H9 (cell line): ENCODE data around the gene SLC39A1. TPM values are rescaled to one million over a fixed set of nuclear protein-coding genes. Genes with fewer than 3 reads are reported as not detected.

ENCODE experiments used
- DNase-seq: peaks from one replicate; pipeline ENCODE4 v3.0.0-alpha.2; 2017
- H2AFZ ChIP-seq: one replicate; pipeline ENCODE4 v1.6.1; 2013; ENCODE audit warnings: mild to moderate bottlenecking, low read length, control low read depth, moderate library complexity
- H2AK5ac ChIP-seq: 2 replicates; pipeline ENCODE4 v1.6.1; 2013; ENCODE audit warnings: low read length, control low read depth, mixed read lengths; ENCODE audit not compliant: insufficient read length
- H2BK120ac ChIP-seq: one replicate; pipeline ENCODE4 v1.6.1; 2013; ENCODE audit warnings: low read depth, mild to moderate bottlenecking, low read length, control low read depth, inconsistent platforms; ENCODE audit not compliant: poor library complexity, severe bottlenecking
- H2BK12ac ChIP-seq: 2 replicates; pipeline ENCODE4 v1.6.1; 2013; ENCODE audit warnings: low read length, control low read depth, mixed read lengths, low read depth; ENCODE audit not compliant: insufficient read length
- H2BK15ac ChIP-seq: 2 replicates; pipeline ENCODE4 v1.6.1; 2013; ENCODE audit warnings: low read depth, low read length, control low read depth
- H2BK20ac ChIP-seq: one replicate; pipeline ENCODE4 v1.6.1; 2013; ENCODE audit warnings: low read depth, mild to moderate bottlenecking, low read length, control low read depth, inconsistent platforms; ENCODE audit not compliant: poor library complexity, severe bottlenecking
- H2BK5ac ChIP-seq: 2 replicates; pipeline ENCODE4 v1.6.1; 2013; ENCODE audit warnings: low read length, control low read depth, mixed read lengths; ENCODE audit not compliant: insufficient read length
- H3K14ac ChIP-seq: 2 replicates; pipeline ENCODE4 v1.6.1; 2013; ENCODE audit warnings: low read length, control low read depth; ENCODE audit not compliant: insufficient read depth
- H3K18ac ChIP-seq: 2 replicates; pipeline ENCODE4 v1.6.1; 2013; ENCODE audit warnings: low read depth, mild to moderate bottlenecking, mixed read lengths, low read length, control low read depth; ENCODE audit not compliant: insufficient read length
- H3K23ac ChIP-seq: 2 replicates; pipeline ENCODE4 v1.6.1; 2013; ENCODE audit warnings: low read length, control low read depth, mixed read lengths, low read depth; ENCODE audit not compliant: insufficient read length
- H3K23me2 ChIP-seq: 2 replicates; pipeline ENCODE4 v1.6.1; 2013; ENCODE audit warnings: low read depth, mild to moderate bottlenecking, mixed read lengths, low read length, control low read depth; ENCODE audit not compliant: insufficient read length, poor library complexity, severe bottlenecking
- H3K27ac ChIP-seq: 2 replicates; pipeline ENCODE4 v1.5.1; 2013; ENCODE audit warnings: low read length, control low read depth, mixed read lengths, low read depth; ENCODE audit not compliant: insufficient read length
- H3K27me3 ChIP-seq: 2 replicates; pipeline ENCODE4 v1.6.1; 2013; ENCODE audit warnings: low read length, control low read depth, inconsistent platforms; ENCODE audit not compliant: insufficient read depth
- H3K4ac ChIP-seq: 2 replicates; pipeline ENCODE4 v1.6.1; 2013; ENCODE audit warnings: low read depth, mild to moderate bottlenecking, control low read depth, inconsistent platforms, low read length, moderate library complexity
- H3K4me1 ChIP-seq: 2 replicates; pipeline ENCODE4 v1.6.1; 2013; ENCODE audit warnings: low read length, control low read depth, inconsistent platforms; ENCODE audit not compliant: insufficient read depth
- H3K4me2 ChIP-seq: 2 replicates; pipeline ENCODE4 v1.6.1; 2013; ENCODE audit warnings: low read length, control low read depth, mixed read lengths; ENCODE audit not compliant: insufficient read length, insufficient read depth
- H3K56ac ChIP-seq: 2 replicates; pipeline ENCODE4 v1.6.1; 2013; ENCODE audit warnings: low read depth, mild to moderate bottlenecking, mixed read lengths, low read length, control low read depth; ENCODE audit not compliant: insufficient read length
- H3K79me1 ChIP-seq: 2 replicates; pipeline ENCODE4 v1.6.1; 2013; ENCODE audit warnings: low read depth, mild to moderate bottlenecking, moderate library complexity, low read length, control low read depth, inconsistent platforms; ENCODE audit not compliant: insufficient read depth, poor library complexity, severe bottlenecking
- H3K79me2 ChIP-seq: 2 replicates; pipeline ENCODE4 v1.6.1; 2013; ENCODE audit warnings: low read length, control low read depth, inconsistent platforms; ENCODE audit not compliant: insufficient read depth
- H3K9ac ChIP-seq: 2 replicates; pipeline ENCODE4 v1.6.1; 2013; ENCODE audit warnings: low read length, control low read depth, mixed read lengths; ENCODE audit not compliant: insufficient read length; ENCODE audit errors: extremely low read depth
- H3K9me3 ChIP-seq: one replicate; pipeline ENCODE4 v1.6.1; 2013; ENCODE audit warnings: low read depth, low read length, inconsistent platforms; ENCODE audit not compliant: control insufficient read depth
- H3T11ph ChIP-seq: one replicate; pipeline ENCODE4 v1.6.1; 2013; ENCODE audit warnings: mild to moderate bottlenecking, low read length, control low read depth, inconsistent platforms
- H4K20me1 ChIP-seq: one replicate; pipeline ENCODE4 v1.6.1; 2013; ENCODE audit not compliant: control insufficient read depth, insufficient read length, insufficient read depth
- H4K5ac ChIP-seq: 2 replicates; pipeline ENCODE4 v1.6.1; 2013; ENCODE audit warnings: low read depth, mild to moderate bottlenecking, mixed read lengths, low read length, control low read depth; ENCODE audit not compliant: insufficient read length
- H4K8ac ChIP-seq: replicated peaks from 2 replicates; pipeline ENCODE4 v1.6.1; 2013; ENCODE audit warnings: low read length, control low read depth, mixed read lengths, low read depth; ENCODE audit not compliant: insufficient read length
- H4K91ac ChIP-seq: 2 replicates; pipeline ENCODE4 v1.6.1; 2013; ENCODE audit warnings: low read depth, mild to moderate bottlenecking, moderate library complexity, mixed read lengths, low read length, control low read depth; ENCODE audit not compliant: insufficient read length
- H3K27ac Mint-ChIP-seq, 3 experiments: 2 replicates in 2 of 3; 3 replicates in 1 of 3; pipeline ENCODE4 v1.8.0; 2020 to 2021; ENCODE audit warnings: mixed read lengths in 3 of 3, mild to moderate bottlenecking in 1 of 3, moderate library complexity in 1 of 3
- H3K27me3 Mint-ChIP-seq: 2 replicates; pipeline ENCODE4 v1.8.0; 2021; ENCODE audit warnings: low read depth, mild to moderate bottlenecking, moderate library complexity, mixed read lengths
- H3K36me3 Mint-ChIP-seq, 3 experiments: 2 replicates in 2 of 3; 3 replicates in 1 of 3; pipeline ENCODE4 v1.8.0; 2020 to 2021; ENCODE audit warnings: low read depth in 3 of 3, mixed read lengths in 3 of 3; ENCODE audit not compliant: insufficient read depth in 1 of 3
- H3K4me1 Mint-ChIP-seq, 2 experiments: 2 replicates each; pipeline ENCODE4 v1.8.0; 2020; ENCODE audit warnings: mixed read lengths in 2 of 2
- H3K4me3 Mint-ChIP-seq, 2 experiments: 2 replicates in 1 of 2; 3 replicates in 1 of 2; pipeline ENCODE4 v1.8.0; 2020 to 2021; ENCODE audit warnings: mild to moderate bottlenecking in 2 of 2, mixed read lengths in 2 of 2, moderate library complexity in 1 of 2
- H3K9me3 Mint-ChIP-seq, 2 experiments: 2 replicates in 1 of 2; 3 replicates in 1 of 2; pipeline ENCODE4 v1.8.0; 2020; ENCODE audit warnings: mild to moderate bottlenecking in 2 of 2, mixed read lengths in 2 of 2, moderate library complexity in 1 of 2
- CTCF ChIP-seq: fragments of 200-600 bp; sonication (generic); conservative IDR thresholded peaks from 3 replicates; pipeline ENCODE4 v1.8.0; 2021; ENCODE audit warnings: antibody characterized with exemption, mild to moderate bottlenecking
- WGBS: extraction: QIAGEN DNeasy Blood & Tissue Kit; methylation state at CpG from one replicate; pipeline ENCODE4 v1.1.7; 2013; ENCODE audit warnings: missing lambda C conversion rate, low lambda C conversion rate, mixed read lengths; ENCODE audit not compliant: insufficient read length; ENCODE audit errors: extremely low coverage; 5-methylcytosine and 5-hydroxymethylcytosine counted together
- total RNA-seq: library from RNA; stranded (reverse); gene quantifications from 2 replicates; pipeline ENCODE4 v1.2.1, GENCODE V29; 2021

Gene SLC39A1
- total RNA-seq, 1 experiment from 2014 or later: 161 TPM

DNA sequence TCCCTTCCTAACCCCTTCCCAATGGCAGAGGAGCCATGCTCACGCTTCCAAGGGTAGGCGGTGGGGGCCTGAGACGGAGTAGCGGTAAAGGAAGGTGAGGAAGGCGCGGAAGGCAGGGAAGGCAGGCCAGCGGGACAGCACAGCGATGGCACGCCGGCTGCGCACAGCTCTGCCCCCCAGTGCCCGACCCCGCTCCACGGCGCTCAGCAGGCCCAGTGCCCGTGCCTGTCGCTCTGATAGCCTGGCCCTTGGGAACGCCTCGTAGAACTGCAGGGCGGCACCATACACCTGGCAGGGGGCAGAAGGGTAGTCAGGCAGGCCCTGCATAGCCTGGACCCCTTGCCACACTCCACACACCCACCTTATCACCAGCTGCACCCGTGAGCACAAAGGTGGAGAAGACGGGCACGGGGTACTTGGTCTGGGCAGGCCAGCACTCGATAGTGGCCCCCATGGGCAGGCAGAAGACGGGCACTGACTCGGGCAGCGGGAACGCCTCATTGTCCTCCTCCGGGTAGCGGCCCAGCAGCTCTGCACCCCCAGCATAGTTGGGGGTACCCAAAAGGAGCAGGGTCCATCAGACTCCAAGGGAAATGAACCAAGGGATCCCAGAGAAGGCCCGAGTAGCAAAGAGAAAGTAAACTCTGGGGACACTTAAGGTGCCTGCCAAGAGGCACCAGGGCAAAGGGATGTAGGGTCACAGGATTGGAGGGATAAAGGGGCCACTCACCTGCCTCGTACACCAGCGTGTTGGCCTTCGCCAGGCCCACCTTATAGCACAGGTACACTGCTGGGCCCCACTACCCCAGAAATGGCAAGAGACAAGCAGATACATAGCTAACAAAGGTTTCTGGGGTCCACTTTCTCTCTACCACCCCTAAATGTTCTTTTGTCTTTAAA, 21.3 kb downstream of the SLC39A1 start:
- H3K27ac Mint-ChIP-seq: no peak overlapping the region
- TF ChIP-seq CTCF: no peak
- Histone ChIP-seq H3K56ac (no peak overlapping the region), H2BK120ac (no peak overlapping the region), H3K79me2 (no peaks in the 10 kb centered on the region), H4K5ac (no peak overlapping the region), H3K4me2 (no peak overlapping the region), H3K79me1 (peaks cover 3% of the 10 kb centered on the region), H2BK15ac (no peak overlapping the region), H4K91ac (no peak overlapping the region), H3K9ac (no peak overlapping the region), H3K27me3 (no peaks in the 10 kb centered on the region), H3T11ph (no peak overlapping the region), H3K4me1 (no peaks in the 10 kb centered on the region; the same call in 1 of the 2 replicates), H3K9me3 (no peaks in the 10 kb centered on the region), H4K8ac (no peak overlapping the region), H2BK5ac (no peak overlapping the region), H4K20me1 (no peaks in the 10 kb centered on the region), H3K18ac (no peak overlapping the region), H3K14ac (no peak overlapping the region), H3K4ac (no peak overlapping the region), H3K27ac (no peak overlapping the region), H2BK12ac (no peak overlapping the region), H2AFZ (no peak overlapping the region), H3K23me2 (peaks cover 5% of the 10 kb centered on the region), H3K23ac (no peak overlapping the region), H2AK5ac (no peak overlapping the region), H2BK20ac (no peak overlapping the region)
- H3K9me3 Mint-ChIP-seq: no peaks in the 10 kb centered on the region
- no peak overlapping the region for H3K4me3 Mint-ChIP-seq
- H3K36me3 Mint-ChIP-seq: peaks cover 19 to 51% (median 48%) of the 10 kb centered on the region in 3 experiments
- no CpG with 5 or more reads among the region's 34 CpGs for WGBS
- no peaks in the 10 kb centered on the region for H3K27me3 Mint-ChIP-seq
- H3K4me1 Mint-ChIP-seq: peaks cover 8 to 14% of the 10 kb centered on the region in 2 experiments
- no peak for DNase-seq
